Left kidney (tissue), 2 donors: ENCODE results near the gene MAST4. TPM values are rescaled to one million over a fixed set of nuclear protein-coding genes. Genes with fewer than 3 reads are reported as not detected.
"Not testable (repeated sequence)": the region's sequence is repeated elsewhere in the genome, so short reads cannot be mapped to it uniquely, and the experiment has no call there.

ENCODE experiments used
- DNase-seq: peaks from one replicate; pipeline ENCODE4 v3.0.0-alpha.2; 2013
- polyA plus RNA-seq: library from polyadenylated mRNA; unstranded; fragments of 120-200 nt; gene quantifications from one replicate; pipeline ENCODE4 v1.2.1, GENCODE V29; 2013; ENCODE audit not compliant: insufficient read length

MAST4 gene
- polyA plus RNA-seq, 1 donor: 19.7 TPM

GRCh38 chr5:66742896-66743247 lies 146.7 kb downstream of the MAST4 start:
- DNase-seq: no peak

- no peak for DNase-seq
Measured at GRCh38 chr5:66743344-66743743, 147.2 kb downstream of the MAST4 start.

GRCh38 chr5:66744040-66744439 lies 147.8 kb downstream of the MAST4 start:
- no peak for DNase-seq

- DNase-seq: no peak
Measured at GRCh38 chr5:66745297-66745696, 149.1 kb downstream of the MAST4 start.

- DNase-seq: no peak
Measured at GRCh38 chr5:66747607-66748006, 151.4 kb downstream of the MAST4 start.

DNA sequence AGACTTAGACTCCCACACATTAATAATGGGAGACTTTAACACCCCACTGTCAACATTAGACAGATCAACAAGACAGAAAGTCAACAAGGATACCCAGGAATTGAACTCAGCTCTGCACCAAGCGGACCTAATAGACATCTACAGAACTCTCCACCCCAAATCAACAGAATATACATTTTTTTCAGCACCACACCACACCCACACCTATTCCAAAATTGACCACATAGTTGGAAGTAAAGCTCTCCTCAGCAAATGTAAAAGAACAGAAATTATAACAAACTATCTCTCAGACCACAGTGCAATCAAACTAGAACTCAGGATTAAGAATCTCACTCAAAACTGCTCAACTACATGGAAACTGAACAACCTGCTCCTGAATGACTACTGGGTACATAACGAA lies 156.5 kb downstream of the MAST4 start:
- not testable (repeated sequence) for DNase-seq

GRCh38 chr5:66757219-66757833 lies 161.1 kb downstream of the MAST4 start:
- peak; percentile 68 for DNase-seq

DNA sequence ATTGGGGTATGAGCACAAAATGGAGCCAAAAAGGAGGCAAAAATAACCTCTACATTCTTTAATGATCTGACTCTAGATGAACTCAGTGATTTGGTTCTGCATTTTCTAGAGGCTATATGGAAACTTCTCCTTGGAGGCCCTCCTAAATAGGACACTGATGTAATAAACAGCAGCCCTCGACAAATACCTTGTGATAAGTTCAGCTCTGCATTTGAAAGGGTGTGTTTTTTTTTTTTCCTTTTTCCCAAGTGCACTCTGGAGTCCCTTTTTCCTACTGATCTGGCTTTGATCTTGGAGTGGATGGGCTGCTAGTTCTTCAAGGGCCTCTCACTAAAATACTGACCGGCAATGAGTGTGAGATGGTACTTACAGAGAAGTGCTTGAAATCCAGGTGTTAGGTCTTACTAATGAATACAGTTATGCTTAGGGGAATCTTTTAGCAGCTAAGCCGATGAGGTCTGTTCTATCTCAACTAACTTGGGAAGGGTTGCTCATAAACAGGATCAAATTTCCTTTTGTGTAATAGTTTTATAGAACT lies 161.7 kb downstream of the MAST4 start:
- no peak for DNase-seq

DNA sequence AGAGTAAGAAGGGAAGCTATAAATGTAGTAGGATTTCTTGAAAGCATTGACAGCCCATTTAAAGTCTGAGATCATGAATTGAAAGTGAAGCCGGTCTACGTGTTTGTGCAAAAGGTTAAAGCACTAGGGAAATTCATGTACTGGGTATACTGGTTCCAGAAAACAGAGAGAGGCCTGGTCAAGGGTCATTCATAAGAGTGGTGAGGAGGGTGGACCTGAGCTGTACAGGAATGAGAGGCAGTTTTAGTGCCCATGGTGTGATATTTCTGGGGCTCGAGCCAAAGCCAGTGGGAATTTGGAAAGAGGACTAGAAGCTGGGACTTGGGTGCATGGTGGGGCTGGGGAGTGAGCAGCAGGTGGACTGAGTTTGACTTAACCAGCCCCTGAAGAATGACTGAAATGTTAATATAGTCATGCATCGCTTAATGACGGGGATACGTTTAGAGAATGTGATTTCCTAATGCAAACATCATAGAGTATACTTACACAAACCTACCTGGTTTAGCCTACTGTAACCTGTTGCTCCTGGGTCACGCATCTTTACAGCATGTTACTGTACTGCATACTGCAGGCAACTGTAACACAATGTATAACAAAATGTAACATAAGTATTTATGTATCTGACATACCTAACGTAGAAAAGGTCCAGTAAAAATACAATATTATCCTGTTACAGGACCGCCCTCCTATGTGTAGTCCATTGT lies 173.0 kb downstream of the MAST4 start:
- DNase-seq: no peak

- no peak for DNase-seq
Measured at GRCh38 chr5:66769839-66770617, 173.8 kb downstream of the MAST4 start.

DNA sequence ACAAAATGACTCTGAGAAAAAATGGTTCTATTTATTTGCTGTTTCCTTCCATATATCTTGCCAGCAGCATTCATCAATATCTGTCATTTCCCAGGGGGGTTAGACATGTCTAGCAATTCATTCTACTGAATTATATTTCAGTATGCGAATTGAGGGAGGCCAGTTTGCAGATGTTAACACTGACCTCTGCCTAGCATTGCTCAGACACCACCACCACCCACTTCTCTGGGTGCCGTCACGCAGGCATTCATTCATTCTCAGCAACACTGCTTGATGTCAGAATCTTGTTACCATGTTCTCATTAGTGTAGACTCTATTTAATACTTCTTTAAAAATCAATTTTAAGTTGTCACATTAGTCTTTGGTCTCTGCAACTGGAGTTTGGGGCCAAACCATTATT lies 181.7 kb downstream of the MAST4 start:
- no peak for DNase-seq

GRCh38 chr5:66779528-66779927 lies 183.3 kb downstream of the MAST4 start:
- no peak for DNase-seq

- DNase-seq: no peak
Measured at GRCh38 chr5:66788556-66788955, 192.4 kb downstream of the MAST4 start.

- no peak for DNase-seq
Measured at GRCh38 chr5:66789434-66789833, 193.2 kb downstream of the MAST4 start.

DNA sequence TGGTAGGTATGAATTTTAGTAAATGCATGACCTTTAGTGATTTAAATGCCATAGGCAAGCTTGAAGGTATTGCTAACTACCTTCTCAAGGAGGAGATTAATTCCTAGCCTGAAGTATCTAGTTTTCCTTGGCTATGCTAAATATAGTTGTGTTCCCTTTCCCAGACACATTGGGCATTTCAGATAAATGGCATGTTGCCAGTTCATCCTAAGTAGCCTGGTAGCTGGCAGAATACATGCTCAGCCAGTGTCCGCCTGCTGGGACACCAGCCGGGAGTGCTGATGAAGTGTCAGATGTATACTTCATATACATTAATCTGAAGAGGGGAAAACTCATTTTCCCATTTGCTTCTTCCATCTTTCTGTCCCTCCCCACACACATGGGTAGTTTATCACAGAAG lies 196.9 kb downstream of the MAST4 start:
- no peak for DNase-seq

DNA sequence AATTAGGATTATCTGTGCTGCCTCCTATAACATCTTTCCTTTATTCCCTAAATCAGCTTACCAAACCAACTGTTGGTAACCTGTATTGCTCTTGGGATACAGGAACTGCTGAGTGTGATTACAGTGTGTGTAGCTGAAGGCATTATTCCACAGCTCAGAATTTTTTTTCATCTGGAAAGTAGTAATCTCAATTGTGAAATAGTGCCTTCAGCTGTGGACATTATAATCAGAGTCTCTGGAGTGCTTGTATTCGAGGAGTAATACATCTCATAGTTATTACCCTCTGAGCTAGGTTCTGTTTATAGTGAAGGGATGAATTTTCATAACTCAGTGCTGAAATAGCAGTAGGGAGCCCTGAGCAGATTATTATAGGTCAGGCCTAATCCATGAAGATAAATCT lies 199.5 kb downstream of the MAST4 start:
- DNase-seq: no peak

- no peak for DNase-seq
Measured at GRCh38 chr5:66796305-66797292, 200.4 kb downstream of the MAST4 start.

GRCh38 chr5:66802941-66803340 lies 206.7 kb downstream of the MAST4 start:
- no peak for DNase-seq

DNA sequence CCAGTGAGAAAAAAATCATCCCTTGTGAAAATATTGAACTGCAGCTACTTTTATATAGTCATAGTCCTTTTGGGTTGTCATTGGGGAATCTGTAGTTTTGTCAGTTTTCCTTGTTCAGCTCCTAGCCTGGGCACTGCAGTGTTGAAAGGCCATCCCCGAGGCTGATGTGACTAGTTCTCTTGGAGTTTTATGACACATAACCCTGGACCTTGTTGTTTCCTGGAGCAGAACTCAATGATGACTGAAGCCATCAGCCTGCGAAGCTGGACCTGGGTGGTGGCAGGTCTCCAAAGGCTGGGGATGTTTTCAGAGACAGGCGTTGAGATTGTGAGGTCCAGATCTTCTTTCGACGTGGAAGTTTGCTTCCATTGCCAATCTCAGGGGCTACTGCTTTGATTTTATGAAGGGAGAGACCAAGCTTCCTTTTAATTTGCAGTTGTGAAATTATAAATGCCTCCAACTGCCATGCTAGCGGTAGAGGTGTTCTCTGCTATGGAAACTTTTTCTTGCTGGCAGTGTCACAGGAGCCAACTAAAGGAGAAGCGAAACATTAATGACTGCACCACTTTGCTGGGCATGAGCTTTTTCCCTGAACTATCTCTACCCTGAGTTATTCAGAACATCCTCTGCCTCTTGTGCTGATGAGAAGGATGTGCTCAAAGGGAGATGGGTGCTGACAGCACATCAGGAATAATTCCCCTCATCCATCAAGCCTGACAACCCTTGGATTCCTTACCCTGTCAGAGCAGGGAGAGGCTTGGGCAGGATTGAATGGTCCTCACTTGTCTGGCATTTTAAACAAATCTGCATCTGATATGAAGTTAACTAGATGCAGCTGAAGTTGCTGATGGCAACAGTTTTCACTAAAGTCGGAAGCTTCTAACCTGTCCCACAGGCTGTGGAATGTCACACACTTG lies 209.6 kb downstream of the MAST4 start:
- DNase-seq: no peak

DNA sequence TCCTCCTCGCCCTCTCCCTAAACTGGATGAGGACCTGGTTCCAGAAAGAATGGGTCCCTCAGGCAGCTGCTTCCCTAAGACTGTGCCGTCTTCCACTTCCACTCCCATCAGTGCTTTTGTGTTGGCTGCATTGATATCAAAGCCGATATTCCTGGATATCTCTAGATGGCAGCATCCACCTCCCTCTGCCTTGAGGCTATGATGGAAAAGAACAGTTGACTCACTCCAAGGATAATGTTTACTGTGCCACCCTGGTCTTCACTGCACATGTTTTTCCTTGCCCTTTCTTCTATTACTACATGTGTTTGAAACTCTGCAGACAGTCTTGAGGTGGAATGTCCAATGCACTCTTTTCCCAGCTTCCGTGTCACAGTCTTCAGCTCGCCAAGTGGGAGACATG lies 211.6 kb downstream of the MAST4 start:
- DNase-seq: no peak

- no peak for DNase-seq
Measured at GRCh38 chr5:66808663-66809062, 212.5 kb downstream of the MAST4 start.
